Right atrium auricular region (tissue), 2 donors: ENCODE data around the gene OTULIN. TPM values are rescaled to one million over a fixed set of nuclear protein-coding genes. Genes with fewer than 3 reads are reported as not detected.

Source experiments
- DNase-seq: peaks from one replicate; pipeline ENCODE4 v3.0.0-alpha.2; 2019; ENCODE audit warnings: low spot score
- H3K27ac ChIP-seq, 2 donors: fragments of 200-600 bp; sonication (generic); 1 replicate in 1 of 2; 2 replicates in 1 of 2; pipeline ENCODE4 v1.5.1; 2016 to 2019
- H3K27me3 ChIP-seq, 2 donors: fragments of 200-600 bp; sonication (generic); one replicate each; pipeline versions ENCODE4 v1.5.1 to v1.6.0; 2017 to 2019
- H3K36me3 ChIP-seq: fragments of 200-600 bp; sonication (generic); one replicate; pipeline ENCODE4 v1.5.1; 2016
- H3K4me1 ChIP-seq, 2 donors: fragments of 200-600 bp; sonication (generic); one replicate each; pipeline versions ENCODE4 v1.5.1 to v1.6.0; 2017 to 2019
- H3K4me3 ChIP-seq, 2 donors: fragments of 200-600 bp; sonication (generic); 1 replicate in 1 of 2; 2 replicates in 1 of 2; pipeline ENCODE4 v1.5.1; 2017 to 2019; ENCODE audit warnings: mild to moderate bottlenecking in 1 of 2, moderate library complexity in 1 of 2
- H3K9me3 ChIP-seq, 2 donors: fragments of 200-600 bp; sonication (generic); one replicate each; pipeline ENCODE4 v1.5.1; 2019
- CTCF ChIP-seq, 2 donors: fragments of 200-600 bp; sonication (generic); IDR thresholded peaks; one replicate each; pipeline ENCODE4 v1.5.1; 2019; ENCODE audit warnings: antibody characterized with exemption in 2 of 2
- total RNA-seq, 2 donors: library from RNA; depleted of rRNA; stranded (reverse); fragments of >200 nt; gene quantifications; one replicate each; pipeline ENCODE4 v1.1.0, GENCODE V29; 2016

OTULIN gene
- total RNA-seq, 2 donors from 2014 or later, result 13.9 to 29.9 TPM

- TF ChIP-seq CTCF (IDR thresholded peaks at IDR 0.05), result no peak
- Histone ChIP-seq H3K4me3 (no peak overlapping the region), H3K27ac (no peak overlapping the region), H3K36me3 (peaks cover 15% of the 10 kb centered on the region), H3K9me3 (no peaks in the 10 kb centered on the region), H3K4me1 (peaks cover 0 to 42% of the 10 kb centered on the region in 2 donors), H3K27me3 (no peaks in the 10 kb centered on the region)
- no peak for DNase-seq
These were observed 34.0 kb downstream of the OTULIN start for GRCh38 chr5:14698495-14698894.

GRCh38 chr5:14699159-14699558 lies 34.6 kb downstream of the OTULIN start:
- Histone ChIP-seq H3K4me1 (peaks cover 0 to 42% of the 10 kb centered on the region in 2 donors), H3K27me3 (no peaks in the 10 kb centered on the region), H3K4me3 (no peak overlapping the region), H3K9me3 (no peaks in the 10 kb centered on the region), H3K27ac (no peak overlapping the region), H3K36me3 (peaks cover 8% of the 10 kb centered on the region)
- TF ChIP-seq CTCF (IDR thresholded peaks at IDR 0.05), result no peak
- no peak for DNase-seq

GRCh38 chr5:14699807-14700400 lies 35.4 kb downstream of the OTULIN start:
- TF ChIP-seq CTCF (IDR thresholded peaks at IDR 0.05), result no peak
- no peaks in the 10 kb centered on the region for H3K9me3 ChIP-seq
- H3K4me1 ChIP-seq, result peaks cover 0 to 42% of the 10 kb centered on the region in 2 donors
- DNase-seq, result no peak
- H3K4me3 ChIP-seq, result no peak overlapping the region
- peaks cover 6% of the 10 kb centered on the region for H3K36me3 ChIP-seq
- H3K27me3 ChIP-seq, result no peaks in the 10 kb centered on the region
- peak overlapping the region; percentile 47 to 61 for H3K27ac ChIP-seq

GRCh38 chr5:14700478-14701436 lies 36.2 kb downstream of the OTULIN start:
- peaks cover 10% of the 10 kb centered on the region for H3K36me3 ChIP-seq
- H3K27ac ChIP-seq, result peak overlapping the region; percentile 47 to 61
- H3K4me3 ChIP-seq, result no peak overlapping the region
- TF ChIP-seq CTCF (IDR thresholded peaks at IDR 0.05), result no peak
- no peaks in the 10 kb centered on the region for H3K27me3 ChIP-seq
- no peak for DNase-seq
- H3K4me1 ChIP-seq, result peaks cover 0 to 42% of the 10 kb centered on the region in 2 donors
- no peaks in the 10 kb centered on the region for H3K9me3 ChIP-seq

- DNase-seq, result no peak
- Histone ChIP-seq H3K27me3 (no peaks in the 10 kb centered on the region), H3K27ac (peak overlapping the region in 1 of 2 donors; percentile 47), H3K36me3 (peaks cover 9% of the 10 kb centered on the region), H3K9me3 (no peaks in the 10 kb centered on the region), H3K4me1 (peaks cover 0 to 47% of the 10 kb centered on the region in 2 donors), H3K4me3 (no peak overlapping the region)
- no peak for TF ChIP-seq CTCF (IDR thresholded peaks at IDR 0.05)
These were observed 37.0 kb downstream of the OTULIN start for GRCh38 chr5:14701556-14701955.
